Hepatocyte (in vitro differentiated cells): ENCODE data around the gene JAK1. TPM values are rescaled to one million over a fixed set of nuclear protein-coding genes. Genes with fewer than 3 reads are reported as not detected.

Experiments
- DNase-seq: peaks from one replicate; pipeline ENCODE4 v3.0.0-alpha.2; 2016; ENCODE audit warnings: low spot score
- H2AFZ ChIP-seq: fragments of 200-600 bp; sonication (generic); 2 replicates; pipeline ENCODE4 v1.6.0; 2016; ENCODE audit warnings: antibody characterized with exemption, mild to moderate bottlenecking
- H3K27ac ChIP-seq: fragments of 200-600 bp; sonication (generic); 2 replicates; pipeline ENCODE4 v1.5.1; 2016; ENCODE audit warnings: mild to moderate bottlenecking
- H3K27me3 ChIP-seq: fragments of 200-600 bp; sonication (generic); 2 replicates; pipeline ENCODE4 v1.6.1; 2016
- H3K36me3 ChIP-seq: fragments of 200-600 bp; sonication (generic); replicated peaks from 2 replicates; pipeline ENCODE4 v1.5.1; 2016; ENCODE audit warnings: low read depth; ENCODE audit not compliant: insufficient read depth
- H3K4me1 ChIP-seq: fragments of 200-600 bp; sonication (generic); 2 replicates; pipeline ENCODE4 v1.5.1; 2016; ENCODE audit warnings: mild to moderate bottlenecking, moderate library complexity; ENCODE audit not compliant: insufficient read depth
- H3K4me2 ChIP-seq: fragments of 200-600 bp; sonication (generic); 2 replicates; pipeline ENCODE4 v1.6.0; 2016
- H3K4me3 ChIP-seq: fragments of 200-600 bp; sonication (generic); 2 replicates; pipeline ENCODE4 v1.5.1; 2016; ENCODE audit warnings: mild to moderate bottlenecking
- H3K79me2 ChIP-seq: fragments of 200-600 bp; sonication (generic); 2 replicates; pipeline ENCODE4 v1.6.0; 2017; ENCODE audit warnings: mild to moderate bottlenecking
- H3K9me2 ChIP-seq: fragments of 200-600 bp; sonication (generic); replicated peaks from 2 replicates; pipeline ENCODE4 v1.6.0; 2017; ENCODE audit warnings: mild to moderate bottlenecking; ENCODE audit not compliant: insufficient read depth
- H3K9me3 ChIP-seq: fragments of 200-600 bp; sonication (generic); 2 replicates; pipeline ENCODE4 v1.5.1; 2016; ENCODE audit warnings: low read depth, mild to moderate bottlenecking
- H4K20me1 ChIP-seq: fragments of 200-600 bp; sonication (generic); 2 replicates; pipeline ENCODE4 v1.6.0; 2016; ENCODE audit warnings: mild to moderate bottlenecking; ENCODE audit not compliant: insufficient read depth, poor library complexity, severe bottlenecking
- EZH2 ChIP-seq: fragments of 200-600 bp; sonication (generic); IDR thresholded peaks from 2 replicates; pipeline ENCODE4 v1.6.1; 2016; ENCODE audit warnings: antibody characterized with exemption, mild to moderate bottlenecking, borderline replicate concordance
- EZH2phosphoT487 ChIP-seq: fragments of 200-600 bp; sonication (generic); IDR thresholded peaks from one replicate; pipeline ENCODE4 v1.6.1; 2018; ENCODE audit warnings: antibody characterized with exemption, mild to moderate bottlenecking, low read depth, moderate library complexity; ENCODE audit not compliant: unreplicated experiment, severe bottlenecking
- WGBS: methylation state at CpG from one replicate; pipeline ENCODE4 v1.1.6; 2016; ENCODE audit warnings: low lambda C conversion rate; ENCODE audit errors: missing lambda C conversion rate; 5-methylcytosine and 5-hydroxymethylcytosine counted together
- polyA plus RNA-seq: library from polyadenylated mRNA; unstranded; fragments of >200 nt; fragmentation: Nextera tagmentation; extraction: Ambion mirVana; gene quantifications from 2 replicates; pipeline ENCODE4 v1.2.1, GENCODE V29; 2016
- total RNA-seq: library from RNA; depleted of rRNA; stranded (reverse); fragments of >200 nt; gene quantifications from 2 replicates; pipeline ENCODE4 v1.2.3, GENCODE V29; 2014
- TF ChIP-seq, protein P1 (sequence below): fragments of 200-600 bp; sonication (generic); IDR thresholded peaks from 2 replicates; pipeline ENCODE4 v1.5.1; 2016; ENCODE audit warnings: antibody characterized with exemption, mild to moderate bottlenecking; ENCODE audit not compliant: poor library complexity

The JAK1 gene
- total and polyA plus RNA-seq, 2 experiments from 2014 or later, result 60.2 to 102 TPM

DNA sequence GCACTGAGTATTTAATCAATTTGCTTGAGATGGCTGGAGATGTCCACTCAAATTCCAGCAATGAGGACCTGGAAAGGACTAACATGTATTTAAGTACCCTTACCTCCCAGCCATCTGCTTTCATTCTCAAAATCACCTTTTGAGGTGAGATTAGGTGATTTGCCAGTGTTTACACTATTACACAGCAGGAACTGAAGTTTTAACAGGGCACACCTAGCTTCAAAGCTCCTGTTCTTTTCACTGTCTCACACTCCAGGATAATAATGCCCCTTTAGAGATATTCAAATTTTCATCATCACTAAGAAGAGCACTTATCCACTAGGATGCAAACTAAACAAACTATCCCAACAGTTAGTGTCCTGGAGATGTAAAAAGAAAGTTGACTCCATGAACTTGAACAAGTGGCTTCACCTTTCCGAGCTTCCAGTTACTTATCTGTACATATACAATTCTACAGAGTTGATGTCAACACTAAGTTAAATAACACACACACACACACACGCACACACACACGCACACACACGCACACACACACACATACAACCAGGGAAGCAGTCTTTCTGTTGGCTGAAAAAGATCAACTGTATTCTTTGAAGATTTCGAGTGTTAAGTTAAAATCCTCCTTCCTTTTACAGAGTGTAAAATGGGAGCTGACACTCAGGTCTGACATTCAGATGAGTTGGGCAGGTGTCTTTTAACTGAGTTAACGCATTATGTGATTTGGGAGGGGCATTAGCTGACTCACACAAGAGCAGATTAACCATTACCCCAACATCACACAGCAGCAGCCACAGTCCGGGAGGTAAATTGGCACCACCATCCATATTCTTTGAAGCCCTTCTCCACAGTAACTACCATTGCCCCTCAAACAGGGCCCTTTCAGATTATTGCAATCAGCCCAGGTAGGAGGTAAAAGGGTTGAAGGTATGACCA, 15.5 kb upstream of the JAK1 start:
- Histone ChIP-seq H3K27ac (peak overlapping the region; percentile 59), H3K36me3 (no peaks in the 10 kb centered on the region), H3K79me2 (no peaks in the 10 kb centered on the region), H3K9me2 (no peaks in the 10 kb centered on the region), H3K9me3 (no peaks in the 10 kb centered on the region), H4K20me1 (no peaks in the 10 kb centered on the region), H2AFZ (no peak overlapping the region), H3K4me1 (peaks cover 17% of the 10 kb centered on the region), H3K4me2 (peak overlapping the region; percentile 4), H3K4me3 (no peak overlapping the region), H3K27me3 (no peaks in the 10 kb centered on the region)
- DNase-seq, result no peak
- TF ChIP-seq EZH2phosphoT487, result no peak
- no peak for TF ChIP-seq EZH2
- TF ChIP-seq, protein P1, sequence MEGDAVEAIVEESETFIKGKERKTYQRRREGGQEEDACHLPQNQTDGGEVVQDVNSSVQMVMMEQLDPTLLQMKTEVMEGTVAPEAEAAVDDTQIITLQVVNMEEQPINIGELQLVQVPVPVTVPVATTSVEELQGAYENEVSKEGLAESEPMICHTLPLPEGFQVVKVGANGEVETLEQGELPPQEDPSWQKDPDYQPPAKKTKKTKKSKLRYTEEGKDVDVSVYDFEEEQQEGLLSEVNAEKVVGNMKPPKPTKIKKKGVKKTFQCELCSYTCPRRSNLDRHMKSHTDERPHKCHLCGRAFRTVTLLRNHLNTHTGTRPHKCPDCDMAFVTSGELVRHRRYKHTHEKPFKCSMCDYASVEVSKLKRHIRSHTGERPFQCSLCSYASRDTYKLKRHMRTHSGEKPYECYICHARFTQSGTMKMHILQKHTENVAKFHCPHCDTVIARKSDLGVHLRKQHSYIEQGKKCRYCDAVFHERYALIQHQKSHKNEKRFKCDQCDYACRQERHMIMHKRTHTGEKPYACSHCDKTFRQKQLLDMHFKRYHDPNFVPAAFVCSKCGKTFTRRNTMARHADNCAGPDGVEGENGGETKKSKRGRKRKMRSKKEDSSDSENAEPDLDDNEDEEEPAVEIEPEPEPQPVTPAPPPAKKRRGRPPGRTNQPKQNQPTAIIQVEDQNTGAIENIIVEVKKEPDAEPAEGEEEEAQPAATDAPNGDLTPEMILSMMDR, result no peak
- 67% methylated on average over 7 of the region's 7 CpGs for WGBS

DNA sequence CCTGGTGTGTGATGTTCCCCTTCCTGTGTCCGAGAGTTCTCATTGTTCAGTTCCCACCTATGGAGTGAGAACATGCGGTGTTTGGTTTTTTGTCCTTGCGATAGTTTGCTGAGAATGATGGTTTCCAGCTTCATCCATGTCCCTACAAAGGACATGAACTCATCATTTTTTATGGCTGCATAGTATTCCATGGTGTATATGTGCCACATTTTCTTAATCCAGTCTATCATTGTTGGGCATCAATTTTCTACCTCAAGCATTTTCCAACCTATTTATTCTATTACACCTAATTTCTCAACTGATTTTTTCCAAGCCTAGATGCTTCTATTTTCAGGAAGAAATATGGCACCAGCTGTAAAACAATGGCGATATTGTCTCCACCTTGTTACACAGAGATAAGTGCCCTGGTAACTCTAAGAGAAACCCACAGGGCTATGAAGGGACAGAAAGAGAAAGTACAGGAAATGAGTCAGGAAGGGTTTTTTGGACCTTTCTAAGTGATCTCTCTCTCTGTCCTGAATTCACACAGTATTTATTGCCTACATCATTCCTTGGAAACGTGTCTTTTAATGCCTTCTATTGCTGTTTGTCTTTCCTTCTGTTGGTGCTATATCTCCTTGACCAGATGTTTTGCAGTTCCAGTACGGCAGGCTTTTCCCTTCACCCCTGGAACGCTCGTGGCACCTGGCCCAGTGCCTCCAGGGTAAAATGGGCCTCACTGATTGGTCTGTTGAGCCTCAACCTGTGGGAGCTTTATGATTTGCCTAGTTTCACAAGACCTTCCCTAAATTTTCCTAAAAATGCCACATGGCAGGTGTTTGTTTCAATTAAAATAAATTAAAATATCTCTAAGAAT, 14.6 kb upstream of the JAK1 start:
- Histone ChIP-seq H4K20me1 (no peaks in the 10 kb centered on the region), H3K4me2 (peak overlapping the region; percentile 4), H3K9me2 (no peaks in the 10 kb centered on the region), H3K79me2 (no peaks in the 10 kb centered on the region), H2AFZ (no peak overlapping the region), H3K27me3 (no peaks in the 10 kb centered on the region), H3K4me3 (no peak overlapping the region), H3K27ac (peak overlapping the region; percentile 14), H3K4me1 (peaks cover 17% of the 10 kb centered on the region), H3K36me3 (no peaks in the 10 kb centered on the region), H3K9me3 (no peaks in the 10 kb centered on the region)
- no peak for DNase-seq
- 77% methylated on average over 8 of the region's 8 CpGs for WGBS
- TF ChIP-seq EZH2 (no peak), EZH2phosphoT487 (no peak)
- TF ChIP-seq, protein P1, result no peak

DNA sequence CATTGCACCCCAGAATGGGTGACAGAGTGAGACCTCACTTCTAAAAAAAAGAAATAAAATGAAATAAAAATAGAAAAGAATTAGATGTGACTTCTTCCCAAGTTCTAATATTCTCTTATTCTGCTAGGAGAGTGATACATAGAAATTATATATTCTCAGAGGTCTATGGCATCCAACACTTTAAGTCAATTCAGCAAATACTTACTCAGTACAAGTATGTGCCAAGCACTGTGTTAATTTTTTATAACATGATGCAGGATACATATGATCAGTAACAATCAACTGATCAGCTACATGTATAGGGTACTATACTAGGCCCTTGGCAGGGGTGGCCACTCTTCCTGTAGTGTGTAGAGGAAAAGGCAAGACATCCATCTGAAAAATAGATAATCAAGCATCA, 13.0 kb upstream of the JAK1 start:
- TF ChIP-seq EZH2phosphoT487 (no peak), EZH2 (no peak)
- TF ChIP-seq, protein P1, result no peak
- H3K36me3 ChIP-seq, result no peaks in the 10 kb centered on the region
- H3K27me3 ChIP-seq, result no peaks in the 10 kb centered on the region
- no peak for DNase-seq
- H3K9me3 ChIP-seq, result no peaks in the 10 kb centered on the region
- no peak overlapping the region for H3K4me2 ChIP-seq
- H4K20me1 ChIP-seq, result no peaks in the 10 kb centered on the region
- no peak overlapping the region for H3K4me3 ChIP-seq
- peaks cover 17% of the 10 kb centered on the region for H3K4me1 ChIP-seq
- no peak overlapping the region for H2AFZ ChIP-seq
- no peak overlapping the region for H3K27ac ChIP-seq
- no peaks in the 10 kb centered on the region for H3K9me2 ChIP-seq
- no peaks in the 10 kb centered on the region for H3K79me2 ChIP-seq
